Measurements from ENCODE around the gene DNM3.

- TF ChIP-seq CTCF (IDR thresholded peaks at IDR 0.05) (no peak), POLR2A (IDR thresholded peaks at IDR 0.05) (no peak)
Measured at GRCh38 chr1:172360985-172361384, 519.7 kb downstream of the DNM3 start.

Data from lower leg skin (tissue), 3 donors.